GM19328 (cell line): Measurements from ENCODE around the gene ADGRF1.
"Not testable (repeated sequence)": the region's sequence is repeated elsewhere in the genome, so short reads cannot be mapped to it uniquely, and the experiment has no call there.

Source experiments
- ATAC-seq: cut with Tn5 transposase; IDR thresholded peaks from one replicate; pipeline ENCODE4 v1.9.1; 2021; ENCODE audit warnings: mild to moderate bottlenecking, moderate library complexity; ENCODE audit not compliant: unreplicated experiment

The ADGRF1 gene

GRCh38 chr6:47061309-47062300 is 19.5 kb upstream of the ADGRF1 start:
- ATAC-seq, result no peak

GRCh38 chr6:47059216-47059885 is 17.2 kb upstream of the ADGRF1 start:
- ATAC-seq, result no peak

- no peak for ATAC-seq
Measured at GRCh38 chr6:47057830-47058540, 15.9 kb upstream of the ADGRF1 start.

DNA sequence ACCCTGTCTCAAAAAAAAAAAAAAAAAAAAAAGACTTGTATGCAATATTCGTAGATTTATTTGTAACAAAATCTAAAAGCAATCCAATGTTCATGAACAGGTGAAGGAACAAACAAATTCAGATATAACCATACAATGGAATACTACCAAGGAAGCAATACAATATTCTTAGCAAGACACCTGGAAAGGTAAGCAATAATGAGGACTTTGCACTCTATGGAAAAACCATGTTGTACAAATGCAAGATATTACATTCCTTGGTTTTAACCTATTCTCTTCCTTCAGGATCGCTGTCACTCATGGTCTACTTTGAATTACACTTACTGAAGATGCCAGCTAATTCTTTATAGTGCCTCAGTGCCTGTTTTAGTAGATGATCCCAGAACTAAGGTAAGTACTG is 14.7 kb upstream of the ADGRF1 start:
- no peak for ATAC-seq

GRCh38 chr6:47054302-47054701 is 12.2 kb upstream of the ADGRF1 start:
- ATAC-seq, result not testable (repeated sequence)

- ATAC-seq, result no peak
Measured at GRCh38 chr6:47048638-47049037, 6.5 kb upstream of the ADGRF1 start.

GRCh38 chr6:47047479-47048407 is 5.6 kb upstream of the ADGRF1 start:
- peak; percentile 60 for ATAC-seq

- ATAC-seq, result no peak
Measured at GRCh38 chr6:47047097-47047478, 5.0 kb upstream of the ADGRF1 start.

DNA sequence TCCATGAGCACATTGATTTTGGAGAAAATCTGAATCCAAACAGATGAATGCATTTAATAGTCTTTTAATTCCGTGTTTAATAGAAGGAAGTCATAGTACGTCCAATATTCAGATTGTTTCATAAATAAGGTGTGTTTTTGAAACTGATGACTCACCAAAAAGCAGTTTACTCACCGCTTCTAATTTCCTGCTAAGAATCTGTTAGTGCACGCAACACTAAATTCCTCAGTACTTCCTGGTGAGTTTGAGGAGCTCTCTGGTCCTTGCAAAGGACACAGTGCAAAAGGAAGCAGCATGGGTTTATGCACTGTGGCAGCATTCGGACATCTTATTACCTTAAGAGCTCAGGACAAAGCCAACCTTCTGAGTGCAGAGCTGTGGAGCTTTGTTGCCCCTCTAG is 2.3 kb upstream of the ADGRF1 start:
- no peak for ATAC-seq

GRCh38 chr6:47043286-47043685 is 1.2 kb upstream of the ADGRF1 start:
- ATAC-seq, result no peak

DNA sequence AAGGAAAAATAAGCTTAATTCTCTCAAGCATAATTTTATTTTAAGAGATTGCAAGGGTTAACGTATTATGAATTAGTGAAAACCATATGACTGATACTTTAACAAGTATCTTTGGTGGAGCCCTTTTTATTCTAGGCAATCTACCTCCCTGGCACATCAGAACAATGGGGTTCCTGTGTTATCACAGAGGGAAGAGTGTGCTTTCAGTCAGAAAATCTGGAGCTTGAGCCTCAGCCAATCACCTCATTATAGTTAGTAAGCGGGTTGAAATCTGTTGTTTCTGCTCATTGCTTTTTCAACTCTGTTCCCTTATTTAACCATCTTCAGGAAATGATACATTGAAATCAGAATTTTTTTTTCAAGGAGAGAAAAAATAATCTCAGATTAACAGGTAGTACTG is 391 bp downstream of the ADGRF1 start:
- no peak for ATAC-seq

DNA sequence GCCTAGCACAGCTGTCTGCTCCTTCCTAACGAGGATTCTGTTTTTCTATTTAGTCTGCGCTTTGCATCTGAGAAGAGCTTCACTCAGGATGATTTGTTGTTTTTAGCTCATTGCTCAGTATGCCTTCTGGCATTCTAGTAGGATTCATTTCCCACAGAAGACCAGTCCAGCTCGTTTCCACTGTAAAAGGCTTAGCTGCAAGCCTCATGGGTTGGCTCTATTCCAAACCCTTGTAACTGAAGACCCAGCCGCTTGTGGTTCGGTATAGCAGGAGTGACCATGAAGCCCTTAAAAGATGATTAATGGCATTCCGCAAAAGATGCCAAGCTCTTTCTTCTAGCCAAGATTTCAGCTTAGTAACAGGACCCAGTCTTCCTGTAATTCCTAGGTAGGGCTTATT is 7.2 kb downstream of the ADGRF1 start:
- ATAC-seq, result no peak

DNA sequence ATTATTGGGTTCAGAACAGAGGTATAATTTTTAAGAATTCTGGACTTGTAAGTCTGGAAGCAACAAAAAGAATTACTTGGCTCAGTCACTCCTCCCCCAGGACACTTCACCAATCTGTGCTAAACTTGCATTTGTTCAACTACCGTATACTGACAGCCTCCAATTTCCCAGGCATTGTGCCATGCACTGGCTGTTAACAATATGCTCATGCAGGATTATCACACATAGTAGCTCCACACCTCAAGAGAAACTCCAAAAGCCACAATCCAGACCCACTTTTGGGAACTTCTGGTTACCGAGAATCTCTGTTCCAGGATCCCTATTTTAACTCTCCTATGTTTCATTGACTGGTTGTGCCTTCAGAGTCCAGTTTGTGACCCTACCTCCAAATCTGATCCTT is 7.7 kb downstream of the ADGRF1 start:
- no peak for ATAC-seq

DNA sequence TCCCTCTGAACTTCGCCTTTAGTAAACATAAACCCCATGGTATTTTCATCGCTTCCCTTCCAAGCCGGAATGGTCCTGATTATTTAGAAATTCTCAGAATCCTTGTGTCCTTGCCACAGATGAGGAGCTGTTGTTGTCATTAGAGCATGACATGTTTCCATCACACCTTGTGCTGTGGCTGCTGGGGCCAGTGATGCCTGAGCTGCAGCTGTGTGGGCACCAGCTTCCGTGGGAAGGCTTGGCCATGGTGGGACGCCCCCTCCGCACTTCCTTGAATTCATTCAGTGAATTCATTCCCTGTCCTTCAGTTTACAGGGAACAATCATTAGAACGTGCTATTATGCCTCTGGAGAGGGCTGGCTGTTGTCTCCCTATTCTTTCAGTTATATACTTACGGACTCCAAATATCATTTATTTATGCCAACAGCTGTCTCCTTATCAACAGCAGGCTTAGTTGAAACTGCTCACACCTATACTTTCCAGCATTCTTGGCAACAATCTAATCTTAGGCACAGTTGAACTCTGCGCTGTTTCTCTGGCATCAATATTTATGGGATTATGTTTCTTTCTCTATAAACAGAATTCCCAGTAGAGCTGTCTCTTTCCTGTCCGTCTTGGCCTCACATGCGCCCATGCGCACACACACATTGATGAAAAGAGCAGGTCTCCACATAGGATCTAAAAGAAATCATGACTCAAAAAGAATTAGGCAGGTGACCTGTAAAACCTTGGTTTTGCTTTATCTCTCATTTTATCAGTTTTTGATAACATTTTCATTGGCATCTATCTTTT is 9.0 kb downstream of the ADGRF1 start:
- no peak for ATAC-seq

DNA sequence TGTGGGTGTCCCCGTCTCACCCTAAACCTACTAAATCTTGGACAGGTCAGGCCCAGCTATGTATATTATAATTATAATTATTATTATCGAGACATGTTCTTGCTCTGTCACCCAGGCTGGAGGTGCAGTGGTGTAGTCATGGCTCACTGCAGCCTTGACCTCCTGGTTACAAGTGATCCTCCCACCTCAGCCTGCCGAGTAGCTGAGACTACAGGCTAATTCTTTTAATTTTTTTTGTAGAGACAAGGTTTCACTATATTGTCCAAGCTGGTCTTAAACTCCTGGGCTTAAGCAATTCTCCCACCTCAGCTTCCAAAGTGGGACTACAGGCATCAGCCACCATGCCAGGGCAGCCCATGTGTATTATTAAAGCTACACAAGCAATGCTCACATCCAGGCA is 10.5 kb downstream of the ADGRF1 start:
- ATAC-seq, result no peak

GRCh38 chr6:47029865-47030561 is 12.1 kb downstream of the ADGRF1 start:
- ATAC-seq, result no peak

DNA sequence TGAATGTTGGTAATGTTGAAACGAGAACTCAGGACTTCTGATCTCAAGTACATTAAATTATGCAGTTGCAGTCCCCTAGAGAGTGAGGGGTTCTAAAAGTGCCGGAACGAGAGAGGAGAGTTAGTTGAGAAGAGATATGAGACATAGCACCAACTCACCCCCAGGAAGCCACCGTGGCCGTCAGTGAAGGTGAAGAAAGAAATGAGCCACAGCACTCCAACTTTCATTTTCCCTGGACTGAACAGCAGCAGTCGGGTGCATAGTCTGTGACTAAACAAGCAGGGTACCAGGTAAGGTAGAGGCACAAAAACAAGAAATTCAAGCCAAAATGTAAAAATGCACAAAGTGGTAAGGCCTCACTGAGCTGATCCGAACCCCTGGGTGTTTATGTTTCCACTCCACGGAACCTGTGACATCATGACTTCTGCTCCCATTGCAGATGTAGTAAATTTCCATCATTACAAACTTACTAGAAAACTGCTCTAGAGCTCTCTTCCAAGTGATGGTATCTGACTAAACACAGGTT is 13.2 kb downstream of the ADGRF1 start:
- ATAC-seq, result no peak

DNA sequence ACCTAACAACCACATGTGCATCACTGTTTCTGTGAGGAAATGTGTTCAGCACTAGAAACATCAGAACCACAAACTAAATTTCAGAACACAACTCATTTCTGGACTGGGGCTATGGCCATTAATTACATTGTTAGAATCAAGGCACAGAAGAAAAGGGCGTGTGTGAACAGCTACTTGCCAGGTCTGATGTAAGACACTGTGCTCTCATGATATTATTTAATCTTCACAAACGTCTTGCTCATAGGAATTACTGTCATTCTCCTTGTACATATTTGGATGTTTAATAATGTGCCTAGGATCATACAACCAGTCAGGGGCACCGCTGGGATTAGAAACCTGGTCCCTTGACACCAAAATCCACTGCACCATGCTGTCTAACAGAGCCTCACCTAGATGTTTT is 14.8 kb downstream of the ADGRF1 start:
- no peak for ATAC-seq

DNA sequence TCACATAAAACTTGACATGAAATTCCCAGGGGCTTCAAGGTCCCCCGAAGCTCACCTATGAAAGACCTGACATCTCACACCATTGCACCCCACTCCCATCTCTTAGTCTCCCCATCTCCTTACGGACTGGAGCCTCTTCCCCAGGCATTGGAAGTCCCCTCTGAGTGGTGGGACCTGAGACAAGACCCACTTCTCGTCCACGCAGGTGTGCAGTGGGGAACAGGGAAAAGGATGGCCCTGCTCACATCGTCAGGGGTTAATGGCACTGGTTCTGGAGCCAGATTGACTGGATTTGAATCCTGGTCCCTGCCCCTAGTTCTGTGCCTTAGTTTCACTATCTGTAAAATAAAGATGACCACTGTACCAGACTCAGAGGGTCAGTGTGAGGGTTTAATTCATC is 15.5 kb downstream of the ADGRF1 start:
- no peak for ATAC-seq
